COR-L47 (cell line): ENCODE data around the gene NUFIP2.
"Not testable (repeated sequence)": the region's sequence is repeated elsewhere in the genome, so short reads cannot be mapped to it uniquely, and the experiment has no call there.

Source experiments
- DNase-seq: peaks from one replicate; lab custom pipeline; 2025; lab: John Stamatoyannopoulos, UW

NUFIP2 gene

GRCh38 chr17:29293890-29294579, at the start of gene NUFIP2:
Gene NUFIP2, minus strand, starts transcription at chr17:29294148. Its CDS starts 89 bp downstream, at chr17:29294059.
- DNase-seq: peak; percentile 99

- DNase-seq: no peak
These were observed 48.3 kb upstream of the NUFIP2 start for GRCh38 chr17:29342158-29342765.

- DNase-seq: no peak
These were observed 47.8 kb upstream of the NUFIP2 start for GRCh38 chr17:29341726-29342125.

GRCh38 chr17:29339016-29339415, 45.1 kb upstream of the NUFIP2 start:
- DNase-seq: not testable (repeated sequence)

- DNase-seq: no peak
These were observed 37.7 kb upstream of the NUFIP2 start for GRCh38 chr17:29331708-29332085.

- DNase-seq: no peak
These were observed 37.2 kb upstream of the NUFIP2 start for GRCh38 chr17:29331075-29331707.

- DNase-seq: no peak
These were observed 33.5 kb upstream of the NUFIP2 start for GRCh38 chr17:29327412-29327811.

GRCh38 chr17:29326023-29326813, 32.3 kb upstream of the NUFIP2 start:
- DNase-seq: no peak

- DNase-seq: no peak
These were observed 28.4 kb upstream of the NUFIP2 start for GRCh38 chr17:29322363-29322762.

GRCh38 chr17:29303386-29303785, 9.4 kb upstream of the NUFIP2 start:
- DNase-seq: no peak

- no peak for DNase-seq
These were observed 5.1 kb upstream of the NUFIP2 start for GRCh38 chr17:29299031-29299430.

GRCh38 chr17:29295420-29295819, 1.5 kb upstream of the NUFIP2 start:
- no peak for DNase-seq

GRCh38 chr17:29294580-29294900, 592 bp upstream of the NUFIP2 start:
- DNase-seq: no peak

- peak; percentile 50 for DNase-seq
These were observed 707 bp downstream of the NUFIP2 start for GRCh38 chr17:29292992-29293889.

GRCh38 chr17:29292071-29292991, 1.6 kb downstream of the NUFIP2 start:
- DNase-seq: peak; percentile 57

- DNase-seq: peak; percentile 48
These were observed 2.7 kb downstream of the NUFIP2 start for GRCh38 chr17:29291163-29291752.

- DNase-seq: no peak
These were observed 4.1 kb downstream of the NUFIP2 start for GRCh38 chr17:29289852-29290251.

GRCh38 chr17:29283961-29284360, 10.0 kb downstream of the NUFIP2 start:
- no peak for DNase-seq

- no peak for DNase-seq
These were observed 10.5 kb downstream of the NUFIP2 start for GRCh38 chr17:29283496-29283895.

GRCh38 chr17:29279397-29280070, 14.4 kb downstream of the NUFIP2 start:
- DNase-seq: no peak
